ENCODE data around the gene COQ8A.

COQ8A gene

DNA sequence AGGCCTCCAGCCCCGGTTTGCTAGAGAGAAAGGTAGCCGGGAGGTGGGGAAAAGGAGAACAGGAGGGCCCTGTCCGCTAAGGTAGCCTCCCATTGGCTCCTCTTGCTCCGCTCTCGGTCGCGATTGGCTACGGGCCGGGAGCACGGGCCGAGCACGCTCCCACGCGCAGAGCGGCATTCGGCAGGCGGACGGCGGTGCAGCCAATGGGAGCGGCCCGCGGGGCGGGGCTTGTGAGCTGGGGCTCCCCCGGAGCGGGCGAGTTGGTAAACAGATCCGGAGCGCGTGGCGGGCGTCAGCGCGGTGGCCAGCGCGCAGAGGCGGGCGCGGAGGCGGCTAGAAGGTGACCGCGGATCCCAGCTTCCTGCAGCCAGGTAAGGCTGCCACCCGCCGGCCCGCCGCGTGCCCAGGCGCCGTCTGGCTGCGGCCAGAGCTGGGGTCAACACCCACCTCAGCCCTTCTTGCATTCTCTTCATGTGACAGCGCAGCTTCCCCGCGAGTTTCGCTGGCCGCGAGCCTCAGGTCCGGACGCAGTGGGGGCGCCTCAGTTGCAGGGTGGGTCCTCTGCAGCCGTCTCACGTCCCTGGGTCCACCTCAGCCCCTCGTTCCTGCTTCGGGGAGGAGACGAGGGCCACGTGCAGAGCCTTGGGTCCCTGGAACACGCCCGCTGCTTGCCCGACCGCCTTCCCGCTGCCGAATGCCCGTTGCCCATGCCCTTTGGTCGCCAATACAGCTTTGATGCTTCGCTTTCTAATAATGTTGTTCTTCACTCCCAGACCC lies at the start of gene COQ8A:
TSS of gene COQ8A (plus strand) at position 266 of the 777 bp plus-strand sequence. CDS start 21,092 bp downstream, outside the sequence.
- H3K4me3 ChIP-seq (ENCODE audit: low read length) = peak within 1 kb of the TSS; percentile 81

GRCh38 chr1:226890331-226891108 lies 49.6 kb upstream of the COQ8A start:
- no peak overlapping the region for H3K4me3 ChIP-seq (ENCODE audit: low read length)
- TF ChIP-seq ZNF274 (IDR thresholded peaks at IDR 0.05; ENCODE audit: low read depth, low read length) = no peak

More for the DNA sequence above, at the start of gene COQ8A:
- TF ChIP-seq ZNF274 (IDR thresholded peaks at IDR 0.05; ENCODE audit: low read depth, low read length) = no peak

DNA sequence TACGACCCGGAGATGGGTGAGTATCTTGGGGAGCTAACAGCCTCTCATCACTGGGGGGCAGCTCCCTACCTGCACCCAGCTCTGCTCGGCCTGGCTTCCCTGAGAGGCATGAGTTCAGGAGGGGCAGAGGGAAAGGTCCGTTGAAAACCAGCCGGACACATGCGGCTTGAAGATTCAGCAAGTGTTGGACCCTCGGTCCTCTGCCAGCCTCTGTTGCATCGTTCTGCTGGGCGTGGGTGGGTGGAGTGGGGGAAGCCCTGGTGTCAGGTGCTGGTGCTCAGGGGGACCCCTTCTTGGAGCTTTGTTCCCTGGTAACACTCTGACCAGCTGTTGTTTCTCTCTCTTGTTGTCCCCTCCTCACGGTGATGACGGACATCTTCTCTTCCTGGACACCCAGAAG lies 48.7 kb upstream of the COQ8A start:
- no peak overlapping the region for H3K4me3 ChIP-seq (ENCODE audit: low read length)
- no peak for TF ChIP-seq ZNF274 (IDR thresholded peaks at IDR 0.05; ENCODE audit: low read depth, low read length)

DNA sequence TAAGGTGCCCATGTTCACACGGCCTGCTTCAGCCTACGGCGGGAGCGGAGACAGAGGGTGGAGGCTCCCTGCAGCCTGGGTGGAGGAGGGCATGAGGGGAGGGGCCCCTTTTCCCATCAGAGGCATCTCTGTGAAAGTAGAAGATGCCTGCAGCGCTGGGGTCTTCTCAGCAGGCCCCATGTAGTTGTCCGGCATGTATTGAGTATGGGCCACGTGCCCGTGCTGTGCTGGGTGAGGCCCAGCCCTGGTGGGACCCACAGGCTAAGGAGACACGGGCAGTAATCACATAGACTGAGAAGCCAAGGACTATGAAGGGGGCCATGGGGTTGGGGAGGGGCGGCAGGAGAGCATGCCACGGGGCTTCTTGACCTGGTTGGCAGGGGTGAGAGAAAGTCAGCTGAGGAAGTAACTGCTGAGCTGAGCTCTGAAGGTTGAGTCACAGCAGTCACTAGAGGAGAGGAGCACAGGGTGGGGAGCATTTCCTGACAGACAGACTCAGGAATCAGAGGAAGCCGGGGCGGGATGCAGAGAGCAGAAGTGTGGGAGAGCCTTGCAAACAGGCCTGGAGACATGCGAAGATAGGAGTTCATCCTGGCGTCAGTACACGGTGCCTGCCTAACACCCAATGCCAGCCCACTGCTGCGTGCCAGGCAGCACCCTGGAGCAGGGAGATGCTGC lies 48.1 kb upstream of the COQ8A start:
- TF ChIP-seq ZNF274 (IDR thresholded peaks at IDR 0.05; ENCODE audit: low read depth, low read length) = no peak
- H3K4me3 ChIP-seq (ENCODE audit: low read length) = no peak overlapping the region

DNA sequence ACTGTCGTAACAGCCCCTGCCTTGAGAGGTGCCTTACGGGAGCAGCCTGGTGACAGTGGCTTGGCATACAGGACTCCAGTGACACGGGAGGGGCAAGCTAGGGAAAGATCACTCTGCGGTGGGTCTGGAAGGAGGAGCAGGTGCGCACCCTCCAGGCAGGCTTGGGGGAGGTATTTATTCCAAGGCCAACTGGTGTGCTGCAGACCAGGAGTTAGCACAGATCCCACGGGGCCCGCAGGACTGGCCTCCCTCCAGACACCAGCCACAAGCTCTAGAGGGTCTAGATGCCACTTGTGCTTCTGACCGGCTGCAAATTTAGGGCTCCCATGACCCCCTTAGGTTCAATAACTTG lies 47.6 kb upstream of the COQ8A start:
- no peak for TF ChIP-seq ZNF274 (IDR thresholded peaks at IDR 0.05; ENCODE audit: low read depth, low read length)
- no peak overlapping the region for H3K4me3 ChIP-seq (ENCODE audit: low read length)

GRCh38 chr1:226893936-226894335 lies 46.2 kb upstream of the COQ8A start:
- no peak overlapping the region for H3K4me3 ChIP-seq (ENCODE audit: low read length)
- no peak for TF ChIP-seq ZNF274 (IDR thresholded peaks at IDR 0.05; ENCODE audit: low read depth, low read length)

DNA sequence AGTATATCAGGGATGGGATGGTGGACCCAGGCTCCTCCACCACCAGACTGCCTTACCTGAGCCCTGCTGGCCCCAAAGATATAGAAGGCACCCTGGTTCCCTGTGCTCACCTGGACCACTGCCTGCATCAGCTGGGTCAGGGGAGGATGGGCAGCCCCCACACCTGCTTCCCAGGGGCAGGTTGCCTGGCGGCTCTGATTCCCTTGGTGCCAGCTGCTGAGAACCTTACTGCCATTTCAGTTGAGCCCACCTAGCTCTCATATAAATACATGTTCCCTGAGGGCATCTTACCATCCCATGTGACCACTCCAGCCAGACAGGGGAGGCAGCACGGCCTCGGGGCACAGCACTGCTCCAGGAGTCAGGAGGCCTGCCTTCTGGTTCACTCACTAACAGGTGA lies 45.3 kb upstream of the COQ8A start:
- no peak for TF ChIP-seq ZNF274 (IDR thresholded peaks at IDR 0.05; ENCODE audit: low read depth, low read length)
- no peak overlapping the region for H3K4me3 ChIP-seq (ENCODE audit: low read length)

- TF ChIP-seq ZNF274 (IDR thresholded peaks at IDR 0.05; ENCODE audit: low read depth, low read length) = no peak
- no peak overlapping the region for H3K4me3 ChIP-seq (ENCODE audit: low read length)
Observed at GRCh38 chr1:226895644-226896043, 44.5 kb upstream of the COQ8A start.

GRCh38 chr1:226898246-226898645 lies 41.8 kb upstream of the COQ8A start:
- TF ChIP-seq ZNF274 (IDR thresholded peaks at IDR 0.05; ENCODE audit: low read depth, low read length) = no peak

DNA sequence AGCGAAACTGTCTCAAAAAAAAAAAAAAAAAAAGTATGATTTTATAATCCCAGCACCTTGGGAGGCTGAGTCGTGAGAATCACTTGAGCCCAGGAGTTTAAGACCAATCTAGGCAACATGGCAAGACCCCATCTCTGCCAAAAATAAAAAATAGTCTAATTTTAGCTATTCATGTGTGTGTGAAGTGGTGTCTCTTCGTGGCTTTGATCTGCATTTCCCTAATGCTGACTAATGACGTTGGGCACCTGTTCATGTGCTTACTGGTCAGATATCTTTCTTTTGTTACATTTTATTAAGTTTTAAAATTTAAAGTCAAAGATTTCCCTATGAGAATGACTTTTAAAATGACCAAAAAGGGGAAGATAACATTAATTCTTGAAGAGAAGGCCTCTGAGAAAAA lies 38.7 kb upstream of the COQ8A start:
- no peak for TF ChIP-seq ZNF274 (IDR thresholded peaks at IDR 0.05; ENCODE audit: low read depth, low read length)
- no peak overlapping the region for H3K4me3 ChIP-seq (ENCODE audit: low read length)

More at GRCh38 chr1:226898246-226898645, 41.8 kb upstream of the COQ8A start:
- H3K4me3 ChIP-seq (ENCODE audit: low read length) = no peak overlapping the region

DNA sequence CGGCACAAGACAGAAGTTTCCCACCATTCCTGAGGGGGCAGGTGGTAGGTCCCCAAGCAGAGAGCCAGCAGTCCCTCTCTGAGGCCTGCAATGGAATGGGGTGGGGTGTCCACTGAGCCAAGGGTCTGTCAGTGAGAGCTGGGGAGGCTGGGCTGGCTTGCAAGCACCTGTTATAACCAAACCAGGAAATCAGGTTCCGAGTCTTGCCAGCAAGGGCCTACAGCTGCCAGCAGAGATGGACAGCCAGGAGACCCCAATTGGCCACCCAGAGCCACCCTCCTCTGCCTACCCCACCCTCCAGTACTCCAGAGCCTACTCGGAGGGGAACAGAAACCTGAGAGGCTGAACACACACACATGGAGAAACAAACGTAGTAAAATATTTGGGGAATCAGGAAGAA lies 37.5 kb upstream of the COQ8A start:
- H3K4me3 ChIP-seq (ENCODE audit: low read length) = no peak overlapping the region
- TF ChIP-seq ZNF274 (IDR thresholded peaks at IDR 0.05; ENCODE audit: low read depth, low read length) = no peak

DNA sequence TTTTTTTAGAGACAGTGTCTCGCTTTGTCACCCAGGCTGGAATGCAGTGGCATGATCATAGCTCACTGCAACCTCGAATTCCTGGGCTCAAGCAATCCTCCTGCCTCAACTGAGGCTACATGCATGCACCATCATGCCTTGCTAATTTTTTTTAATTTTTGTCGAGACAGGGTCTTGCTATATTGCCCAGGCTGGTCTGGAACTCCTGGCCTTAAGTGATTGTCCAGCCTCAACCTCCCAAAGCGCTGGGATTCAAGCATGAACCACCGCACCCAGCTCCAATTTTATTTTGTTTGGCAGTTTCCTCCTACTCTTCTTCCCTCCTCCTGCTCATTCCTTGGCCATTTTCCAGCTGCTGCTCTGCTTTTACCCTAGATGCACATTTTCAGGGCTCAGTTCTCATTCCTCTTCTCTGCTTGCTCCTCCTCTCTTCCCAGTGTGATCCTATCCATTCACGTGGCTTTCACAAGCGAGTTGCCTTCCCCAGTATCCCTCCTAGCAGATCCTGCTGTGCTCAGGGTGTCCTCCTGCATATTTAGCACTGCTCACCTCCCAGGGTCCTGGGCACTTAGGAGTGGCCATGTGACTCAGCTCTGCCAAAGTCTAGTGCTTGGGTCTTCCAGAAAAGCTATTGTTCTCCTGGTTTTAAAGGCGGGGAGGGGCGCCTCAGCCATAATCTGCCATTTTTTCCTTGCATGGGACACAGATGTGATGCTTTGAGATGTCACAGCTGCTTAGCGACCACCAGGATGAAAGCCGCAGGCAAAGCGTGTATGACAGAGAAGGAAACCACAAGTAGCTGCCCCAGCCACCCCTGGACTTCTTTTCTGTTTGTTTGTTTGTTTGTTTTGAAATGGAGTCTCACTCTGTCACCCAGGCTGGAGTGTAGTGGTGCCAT lies 36.0 kb upstream of the COQ8A start:
- H3K4me3 ChIP-seq (ENCODE audit: low read length) = no peak overlapping the region
- TF ChIP-seq ZNF274 (IDR thresholded peaks at IDR 0.05; ENCODE audit: low read depth, low read length) = no peak

DNA sequence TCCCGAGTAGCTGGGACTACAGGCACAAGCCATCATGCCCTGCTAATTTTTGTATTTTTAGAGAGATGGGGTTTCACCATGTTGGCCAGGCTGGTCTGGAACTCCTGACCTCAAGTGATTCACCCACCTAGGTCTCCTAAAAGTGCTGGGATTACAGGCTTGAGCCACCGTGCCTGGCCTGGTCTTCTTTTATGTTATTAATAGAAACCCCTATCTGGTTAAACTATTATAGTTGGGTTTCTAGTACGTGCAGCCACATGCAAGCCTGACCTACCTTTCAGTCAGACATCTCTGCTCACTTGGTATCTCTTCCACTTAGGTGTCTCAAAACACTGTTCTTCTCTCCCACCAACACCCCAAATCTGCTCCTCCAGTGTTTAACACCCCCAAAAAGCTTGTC lies 35.3 kb upstream of the COQ8A start:
- no peak for TF ChIP-seq ZNF274 (IDR thresholded peaks at IDR 0.05; ENCODE audit: low read depth, low read length)
- H3K4me3 ChIP-seq (ENCODE audit: low read length) = no peak overlapping the region

GRCh38 chr1:226908419-226908818 lies 31.7 kb upstream of the COQ8A start:
- no peak overlapping the region for H3K4me3 ChIP-seq (ENCODE audit: low read length)

More at GRCh38 chr1:226908419-226908818, 31.7 kb upstream of the COQ8A start:
- no peak for TF ChIP-seq ZNF274 (IDR thresholded peaks at IDR 0.05; ENCODE audit: low read depth, low read length)
